HG02970 (cell line): Measurements from ENCODE around the gene REPS2.

Experiments used
- ATAC-seq: cut with Tn5 transposase; IDR thresholded peaks from one replicate; pipeline ENCODE4 v1.9.1; 2021; ENCODE audit warnings: mild to moderate bottlenecking, moderate library complexity, moderate number of reproducible peaks; ENCODE audit not compliant: unreplicated experiment, low FRiP score

Gene REPS2

GRCh38 chrX:17187136-17187756 lies 240.8 kb downstream of the REPS2 start:
- no peak for ATAC-seq

- no peak for ATAC-seq
Measured at GRCh38 chrX:17192106-17192505, 245.6 kb downstream of the REPS2 start.
